ENCODE data around the gene TRIP6. TPM values are rescaled to one million over a fixed set of nuclear protein-coding genes. Genes with fewer than 3 reads are reported as not detected.

The TRIP6 gene
- total and polyA plus RNA-seq, 2 donors (not counting 1 experiment from before 2014, with no cell fraction given), result 6.8 to 13.8 TPM

DNA sequence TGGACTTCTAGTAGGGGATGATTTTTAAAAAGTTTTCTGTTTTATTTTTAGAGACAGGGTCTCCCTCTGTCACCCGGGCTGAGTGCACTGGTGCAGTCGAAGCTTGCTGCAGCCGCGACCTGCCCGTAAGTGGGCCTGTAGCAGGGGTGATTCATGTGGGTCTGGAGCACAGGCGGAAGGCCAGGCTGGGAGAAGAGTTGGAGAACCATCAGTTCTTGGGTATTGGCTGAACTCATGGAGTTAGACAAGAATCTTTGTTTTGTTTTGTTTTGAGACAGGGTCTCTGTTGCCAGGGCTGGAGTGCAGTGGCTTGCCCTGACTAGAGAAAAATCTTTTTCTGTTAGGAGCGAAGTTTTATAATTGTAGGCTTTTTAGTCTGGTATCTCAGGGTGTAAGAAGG is 13.5 kb downstream of the TRIP6 start:
- H3K27ac Mint-ChIP-seq, result no peak overlapping the region
- no peaks in the 10 kb centered on the region for H3K27me3 Mint-ChIP-seq
- no peak overlapping the region for H3K4me3 ChIP-seq (ENCODE audit: control extremely low read depth in 1 of 5, extremely low read depth in 1 of 5, insufficient read depth in 1 of 5, low read depth in 2 of 5, low read length in 4 of 5)
- H3K4me1 ChIP-seq (ENCODE audit: control insufficient read depth in 2 of 2, insufficient read depth in 2 of 2, low read length in 2 of 2), result peaks cover 15 to 18% of the 10 kb centered on the region in 2 donors
- peaks cover 37% of the 10 kb centered on the region for H3K4me1 Mint-ChIP-seq
- intact Hi-C loops (cut with micrococcal nuclease), result no loop called here
- no peaks in the 10 kb centered on the region for H3K9me3 ChIP-seq (ENCODE audit: control extremely low read depth in 1 of 3, control insufficient read depth in 2 of 3, insufficient read depth in 1 of 3, low read length in 2 of 3)
- no peaks in the 10 kb centered on the region for H3K9me3 Mint-ChIP-seq (ENCODE audit: insufficient read depth)
- H4K20me1 ChIP-seq (ENCODE audit: control insufficient read depth, insufficient read depth, low read length, poor library complexity, severe bottlenecking), result peaks cover 80% of the 10 kb centered on the region
- 96% methylated on average over 6 of the region's 7 CpGs for WGBS (ENCODE audit: insufficient coverage)
- CTCF ChIA-PET, result no interaction called here
- no peak overlapping the region for H3K4me2 ChIP-seq (replicated peaks; ENCODE audit: low read depth, low read length, poor library complexity, severe bottlenecking)
- H2AFZ ChIP-seq (ENCODE audit: insufficient read depth, low read depth, low read length, poor library complexity, severe bottlenecking), result no peak overlapping the region
- no peak overlapping the region for H3K4me3 Mint-ChIP-seq
- TF ChIP-seq, protein P1, sequence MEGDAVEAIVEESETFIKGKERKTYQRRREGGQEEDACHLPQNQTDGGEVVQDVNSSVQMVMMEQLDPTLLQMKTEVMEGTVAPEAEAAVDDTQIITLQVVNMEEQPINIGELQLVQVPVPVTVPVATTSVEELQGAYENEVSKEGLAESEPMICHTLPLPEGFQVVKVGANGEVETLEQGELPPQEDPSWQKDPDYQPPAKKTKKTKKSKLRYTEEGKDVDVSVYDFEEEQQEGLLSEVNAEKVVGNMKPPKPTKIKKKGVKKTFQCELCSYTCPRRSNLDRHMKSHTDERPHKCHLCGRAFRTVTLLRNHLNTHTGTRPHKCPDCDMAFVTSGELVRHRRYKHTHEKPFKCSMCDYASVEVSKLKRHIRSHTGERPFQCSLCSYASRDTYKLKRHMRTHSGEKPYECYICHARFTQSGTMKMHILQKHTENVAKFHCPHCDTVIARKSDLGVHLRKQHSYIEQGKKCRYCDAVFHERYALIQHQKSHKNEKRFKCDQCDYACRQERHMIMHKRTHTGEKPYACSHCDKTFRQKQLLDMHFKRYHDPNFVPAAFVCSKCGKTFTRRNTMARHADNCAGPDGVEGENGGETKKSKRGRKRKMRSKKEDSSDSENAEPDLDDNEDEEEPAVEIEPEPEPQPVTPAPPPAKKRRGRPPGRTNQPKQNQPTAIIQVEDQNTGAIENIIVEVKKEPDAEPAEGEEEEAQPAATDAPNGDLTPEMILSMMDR (IDR thresholded peaks at IDR 0.05), result no peak
- no peak for TF ChIP-seq EZH2 (IDR thresholded peaks at IDR 0.05; ENCODE audit: borderline replicate concordance, insufficient read depth, low read depth, low read length, poor library complexity, severe bottlenecking)
- POLR2A ChIA-PET, result interaction anchor here (0.6 kb wide), 1 partner anchor 196 kb away, joined by 5 read pairs; no protein-coding TSS in a partner anchor
- DNase-seq, result no peak
- H3K79me2 ChIP-seq (ENCODE audit: control insufficient read depth, insufficient read depth, low read length), result peaks cover 65% of the 10 kb centered on the region
- H3K9ac ChIP-seq (ENCODE audit: low read length), result no peak overlapping the region
- no peak for ATAC-seq (ENCODE audit: low read depth)
- H3K27me3 ChIP-seq (replicated peaks in 1 of 4; ENCODE audit: control extremely low read depth in 1 of 4, control insufficient read depth in 3 of 4, insufficient read depth in 4 of 4, low read length in 3 of 4), result no peaks in the 10 kb centered on the region
- H3K27ac ChIP-seq (ENCODE audit: low read length in 2 of 2), result no peak overlapping the region
- peaks cover 0 to 80% of the 10 kb centered on the region in 2 experiments for H3K36me3 ChIP-seq (replicated peaks in 1 of 2; ENCODE audit: control extremely low read depth in 1 of 2, control insufficient read depth in 1 of 2, extremely low read depth in 1 of 2, insufficient read depth in 2 of 2, low read length in 1 of 2)

DNA sequence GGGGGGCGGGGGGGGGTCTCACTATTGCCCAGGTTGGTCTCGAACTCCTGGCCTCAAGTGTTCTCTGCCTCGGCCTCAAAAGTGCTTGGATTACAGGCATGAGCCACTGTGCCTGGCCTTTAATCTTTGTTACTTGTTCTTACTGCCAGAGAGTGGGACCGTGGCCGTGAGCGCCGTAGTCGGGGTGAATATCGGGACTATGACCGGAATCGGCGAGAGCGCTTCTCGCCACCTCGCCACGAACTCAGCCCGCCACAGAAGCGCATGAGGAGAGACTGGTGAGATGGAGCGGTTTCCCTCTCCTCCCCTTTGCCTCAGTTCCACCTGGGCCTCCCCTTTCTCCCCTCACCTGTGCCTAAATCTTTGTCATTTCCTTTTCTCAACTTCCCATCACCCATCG is 13.9 kb downstream of the TRIP6 start:
- no peaks in the 10 kb centered on the region for H3K9me3 ChIP-seq (ENCODE audit: control extremely low read depth in 1 of 3, control insufficient read depth in 2 of 3, insufficient read depth in 1 of 3, low read length in 2 of 3)
- DNase-seq (no peak), ATAC-seq (ENCODE audit: low read depth) (no peak)
- no peaks in the 10 kb centered on the region for H3K27me3 ChIP-seq (replicated peaks in 1 of 4; ENCODE audit: control extremely low read depth in 1 of 4, control insufficient read depth in 3 of 4, insufficient read depth in 4 of 4, low read length in 3 of 4)
- H3K4me1 Mint-ChIP-seq, result peaks cover 38% of the 10 kb centered on the region
- intact Hi-C loops (cut with micrococcal nuclease), result no loop called here
- H3K27me3 Mint-ChIP-seq, result no peaks in the 10 kb centered on the region
- CTCF ChIA-PET, result interaction anchor here (0.6 kb wide), 1 partner anchor 214 kb away, joined by 3 read pairs; no protein-coding TSS in a partner anchor
- H2AFZ ChIP-seq (ENCODE audit: insufficient read depth, low read depth, low read length, poor library complexity, severe bottlenecking), result no peak overlapping the region
- H3K27ac Mint-ChIP-seq, result no peak overlapping the region
- peaks cover 76% of the 10 kb centered on the region for H4K20me1 ChIP-seq (ENCODE audit: control insufficient read depth, insufficient read depth, low read length, poor library complexity, severe bottlenecking)
- no peaks in the 10 kb centered on the region for H3K9me3 Mint-ChIP-seq (ENCODE audit: insufficient read depth)
- H3K4me3 Mint-ChIP-seq, result no peak overlapping the region
- peaks cover 60% of the 10 kb centered on the region for H3K79me2 ChIP-seq (ENCODE audit: control insufficient read depth, insufficient read depth, low read length)
- peaks cover 0 to 85% of the 10 kb centered on the region in 2 experiments for H3K36me3 ChIP-seq (replicated peaks in 1 of 2; ENCODE audit: control extremely low read depth in 1 of 2, control insufficient read depth in 1 of 2, extremely low read depth in 1 of 2, insufficient read depth in 2 of 2, low read length in 1 of 2)
- peaks cover 10 to 17% of the 10 kb centered on the region in 2 donors for H3K4me1 ChIP-seq (ENCODE audit: control insufficient read depth in 2 of 2, insufficient read depth in 2 of 2, low read length in 2 of 2)
- no peak overlapping the region for H3K9ac ChIP-seq (ENCODE audit: low read length)
- WGBS (ENCODE audit: insufficient coverage), result 98% methylated on average over 11 of the region's 20 CpGs
- POLR2A ChIA-PET, result interaction anchor here (0.6 kb wide), 1 partner anchor 195 kb away, joined by 5 read pairs; no protein-coding TSS in a partner anchor
- no peak overlapping the region for H3K4me2 ChIP-seq (replicated peaks; ENCODE audit: low read depth, low read length, poor library complexity, severe bottlenecking)
- no peak overlapping the region for H3K4me3 ChIP-seq (ENCODE audit: control extremely low read depth in 1 of 5, extremely low read depth in 1 of 5, insufficient read depth in 1 of 5, low read depth in 2 of 5, low read length in 4 of 5)
- H3K27ac ChIP-seq (ENCODE audit: low read length in 2 of 2), result no peak overlapping the region
- TF ChIP-seq, protein P1 (IDR thresholded peaks at IDR 0.05), result no peak
- no peak for TF ChIP-seq EZH2 (IDR thresholded peaks at IDR 0.05; ENCODE audit: borderline replicate concordance, insufficient read depth, low read depth, low read length, poor library complexity, severe bottlenecking)

Data from B cell (primary cell).